Mammary epithelial cell (primary cell): ENCODE data around the gene DIAPH2.

Source experiments
- CTCF ChIP-seq, 2 donors: IDR thresholded peaks in 1 of 2; conservative IDR thresholded peaks in 1 of 2; 2 replicates each; pipeline ENCODE4 v1.5.1; 2011 to 2012; ENCODE audit warnings: inconsistent platforms in 2 of 2, low read length in 2 of 2, mild to moderate bottlenecking in 2 of 2, control low read depth in 1 of 2, low read depth in 1 of 2; ENCODE audit not compliant: insufficient read depth in 1 of 2; ENCODE audit errors: extremely low read depth in 1 of 2
- EZH2 ChIP-seq: IDR thresholded peaks from 2 replicates; pipeline ENCODE4 v1.6.1; 2012; ENCODE audit warnings: low read length, inconsistent platforms, borderline replicate concordance

DNA sequence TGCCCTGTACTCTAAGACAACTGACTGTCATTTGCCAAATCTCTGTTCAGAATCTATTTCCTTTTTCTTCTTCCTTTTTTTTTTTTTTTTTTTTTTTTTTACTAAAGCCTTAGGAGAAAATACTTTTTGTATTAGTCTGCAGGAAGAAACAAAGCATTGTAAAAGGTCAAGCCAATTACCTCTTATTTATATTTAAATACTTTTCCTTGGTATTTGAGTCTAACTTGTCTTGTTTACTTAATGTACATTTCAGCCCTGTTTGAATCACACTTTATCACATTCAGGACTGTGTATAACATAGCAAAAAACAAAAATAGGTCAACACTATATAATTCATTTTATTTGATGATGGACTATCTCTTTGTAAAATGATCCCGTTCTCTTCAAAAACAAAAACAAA lies 461.3 kb downstream of the DIAPH2 start:
- no peak for TF ChIP-seq CTCF (conservative IDR thresholded peaks at IDR 0.05 in 1 of 2, IDR thresholded peaks at IDR 0.05 in 1 of 2; ENCODE audit: extremely low read depth in 1 of 2, insufficient read depth in 1 of 2, low read depth in 1 of 2, low read length in 2 of 2)
- no peak for TF ChIP-seq EZH2
